ENCODE measurements around the gene SUCO. TPM values are rescaled to one million over a fixed set of nuclear protein-coding genes. Genes with fewer than 3 reads are reported as not detected.

The SUCO gene
- polyA plus RNA-seq, 1 experiment, result 5.0 TPM

DNA sequence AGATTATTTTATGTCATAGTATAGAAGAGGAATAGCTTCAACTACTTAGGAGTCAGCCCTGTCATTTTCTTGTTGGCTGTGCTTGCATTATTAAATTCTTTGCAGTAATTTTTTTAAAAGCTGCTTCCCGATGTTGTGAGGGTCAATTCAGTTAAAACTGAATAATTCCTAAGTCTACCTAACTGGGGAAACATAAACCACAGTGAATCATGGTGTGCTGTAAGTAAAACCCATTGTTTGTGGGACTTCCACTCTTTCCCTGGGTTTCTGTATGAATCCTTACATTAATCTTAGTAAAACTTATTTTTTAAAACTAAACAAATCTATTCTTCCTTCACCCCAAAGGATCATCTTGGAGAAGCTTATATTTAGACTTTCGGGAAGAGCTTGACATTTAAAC lies 4.4 kb downstream of the SUCO start:
- no peaks in the 10 kb centered on the region for H3K36me3 ChIP-seq (ENCODE audit: control insufficient read depth, insufficient read depth, low read length)
- H3K4me3 ChIP-seq (ENCODE audit: low read depth, low read length), result no peak overlapping the region
- ChIA-PET CTCF (interaction anchor here (0.8 to 1.3 kb wide), 2 partner anchors 9 to 94 kb away, joined by 3 to 4 read pairs; no protein-coding TSS in a partner anchor), POLR2A (interaction anchor here (0.6 kb wide), 1 partner anchor 1177 kb away, joined by 3 read pairs; the partner anchor contains the start of gene KLHL20)
- no peaks in the 10 kb centered on the region for H3K27me3 ChIP-seq (ENCODE audit: control insufficient read depth, insufficient read depth, low read length)
- TF ChIP-seq, protein P1, sequence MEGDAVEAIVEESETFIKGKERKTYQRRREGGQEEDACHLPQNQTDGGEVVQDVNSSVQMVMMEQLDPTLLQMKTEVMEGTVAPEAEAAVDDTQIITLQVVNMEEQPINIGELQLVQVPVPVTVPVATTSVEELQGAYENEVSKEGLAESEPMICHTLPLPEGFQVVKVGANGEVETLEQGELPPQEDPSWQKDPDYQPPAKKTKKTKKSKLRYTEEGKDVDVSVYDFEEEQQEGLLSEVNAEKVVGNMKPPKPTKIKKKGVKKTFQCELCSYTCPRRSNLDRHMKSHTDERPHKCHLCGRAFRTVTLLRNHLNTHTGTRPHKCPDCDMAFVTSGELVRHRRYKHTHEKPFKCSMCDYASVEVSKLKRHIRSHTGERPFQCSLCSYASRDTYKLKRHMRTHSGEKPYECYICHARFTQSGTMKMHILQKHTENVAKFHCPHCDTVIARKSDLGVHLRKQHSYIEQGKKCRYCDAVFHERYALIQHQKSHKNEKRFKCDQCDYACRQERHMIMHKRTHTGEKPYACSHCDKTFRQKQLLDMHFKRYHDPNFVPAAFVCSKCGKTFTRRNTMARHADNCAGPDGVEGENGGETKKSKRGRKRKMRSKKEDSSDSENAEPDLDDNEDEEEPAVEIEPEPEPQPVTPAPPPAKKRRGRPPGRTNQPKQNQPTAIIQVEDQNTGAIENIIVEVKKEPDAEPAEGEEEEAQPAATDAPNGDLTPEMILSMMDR (IDR thresholded peaks at IDR 0.05; ENCODE audit: insufficient read depth, low read depth, low read length), result no peak
- no peak for DNase-seq (ENCODE audit: low read depth)

DNA sequence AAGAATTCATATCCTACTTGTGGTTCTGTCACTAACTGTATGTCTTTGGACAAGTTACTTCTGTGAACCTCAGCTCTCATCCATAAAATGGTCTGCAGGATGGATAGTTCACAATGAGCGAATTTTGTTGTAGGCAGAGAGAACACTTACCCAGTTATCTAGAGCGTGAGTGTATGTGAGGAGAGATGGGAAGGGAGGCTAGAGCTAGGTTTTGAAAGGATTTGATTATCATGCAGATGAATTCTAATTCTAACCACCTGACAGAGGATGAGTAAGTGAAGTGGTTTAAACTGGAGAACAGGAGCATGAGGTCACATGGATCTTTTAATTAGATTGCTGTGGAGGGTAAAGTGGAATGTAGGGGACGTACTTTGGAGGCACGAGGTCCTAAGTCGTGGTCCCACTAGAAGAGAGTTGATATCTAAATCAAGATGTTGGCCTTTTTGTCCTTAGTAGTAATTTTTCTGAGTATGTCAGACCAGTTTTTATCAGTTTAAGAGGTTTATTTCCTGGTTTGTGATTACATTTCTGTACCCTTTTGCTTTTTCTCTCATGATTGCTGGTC lies 5.0 kb downstream of the SUCO start:
- no peak for DNase-seq (ENCODE audit: low read depth)
- TF ChIP-seq, protein P1 (IDR thresholded peaks at IDR 0.05; ENCODE audit: insufficient read depth, low read depth, low read length), result no peak
- no peak overlapping the region for H3K4me3 ChIP-seq (ENCODE audit: low read depth, low read length)
- H3K36me3 ChIP-seq (ENCODE audit: control insufficient read depth, insufficient read depth, low read length), result no peaks in the 10 kb centered on the region
- ChIA-PET CTCF (interaction anchor here (0.8 to 1.3 kb wide), 2 partner anchors 8 to 95 kb away, joined by 3 to 4 read pairs; no protein-coding TSS in a partner anchor), POLR2A (interaction anchor here (0.6 kb wide), 1 partner anchor 1177 kb away, joined by 3 read pairs; the partner anchor contains the start of gene KLHL20)
- no peaks in the 10 kb centered on the region for H3K27me3 ChIP-seq (ENCODE audit: control insufficient read depth, insufficient read depth, low read length)

DNA sequence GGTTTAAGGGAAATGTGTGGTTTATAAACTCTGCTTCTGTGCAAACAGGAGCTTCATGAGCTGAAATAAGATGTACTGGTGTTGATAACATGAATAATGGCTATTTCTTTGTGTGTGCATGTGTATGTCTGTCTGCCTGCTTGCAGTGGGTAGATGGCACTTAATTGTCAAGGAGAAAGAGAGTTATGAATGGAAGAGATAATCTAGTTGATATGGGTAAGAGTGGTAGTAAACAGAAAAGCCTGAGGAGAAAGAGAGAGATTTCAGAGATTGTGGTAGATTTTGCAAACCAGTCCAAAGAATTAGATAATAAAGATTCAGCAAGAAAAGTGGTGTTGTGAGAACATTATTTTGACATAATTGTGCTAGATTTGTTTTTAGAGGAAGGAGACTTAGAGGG lies 7.7 kb downstream of the SUCO start:
- ChIA-PET CTCF (no interaction called here), POLR2A (no interaction called here)
- TF ChIP-seq, protein P1 (IDR thresholded peaks at IDR 0.05; ENCODE audit: insufficient read depth, low read depth, low read length), result no peak
- no peak overlapping the region for H3K4me3 ChIP-seq (ENCODE audit: low read depth, low read length)
- no peak for DNase-seq (ENCODE audit: low read depth)
- no peaks in the 10 kb centered on the region for H3K36me3 ChIP-seq (ENCODE audit: control insufficient read depth, insufficient read depth, low read length)
- H3K27me3 ChIP-seq (ENCODE audit: control insufficient read depth, insufficient read depth, low read length), result no peaks in the 10 kb centered on the region

DNA sequence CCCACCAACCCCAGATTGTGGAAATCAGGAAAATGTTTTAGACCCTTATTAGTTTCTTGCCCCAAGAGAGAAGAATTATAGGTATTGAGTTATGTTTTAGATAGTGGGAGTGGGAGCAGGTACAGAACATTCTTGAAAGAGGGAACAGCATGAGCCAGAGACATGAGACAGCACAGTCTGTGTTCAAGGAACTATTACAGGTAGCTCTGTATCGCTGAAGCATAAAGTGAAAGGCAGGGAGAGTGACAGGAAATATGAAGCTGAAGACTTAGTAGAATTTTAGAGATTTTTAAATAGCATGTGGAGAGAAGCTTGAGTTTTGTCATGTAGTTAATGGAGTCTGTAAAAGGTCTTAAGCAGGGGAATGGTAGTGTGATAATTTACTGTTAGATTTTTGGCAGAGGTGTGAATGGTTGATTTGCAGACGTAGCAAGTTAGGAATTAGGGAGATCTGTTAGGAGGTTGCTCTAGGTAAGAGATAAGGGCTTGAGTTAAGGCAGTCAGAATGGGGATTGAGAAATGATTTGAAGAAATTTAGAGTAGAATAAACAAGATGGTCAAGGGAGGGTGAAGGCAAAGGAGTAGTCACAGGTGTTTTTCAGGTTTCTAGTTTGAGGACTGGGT lies 11.6 kb downstream of the SUCO start:
- POLR2A ChIA-PET, result no interaction called here
- H3K27me3 ChIP-seq (ENCODE audit: control insufficient read depth, insufficient read depth, low read length), result no peaks in the 10 kb centered on the region
- CTCF ChIA-PET, result no interaction called here
- TF ChIP-seq, protein P1 (IDR thresholded peaks at IDR 0.05; ENCODE audit: insufficient read depth, low read depth, low read length), result no peak
- no peak for DNase-seq (ENCODE audit: low read depth)
- H3K4me3 ChIP-seq (ENCODE audit: low read depth, low read length), result no peak overlapping the region
- H3K36me3 ChIP-seq (ENCODE audit: control insufficient read depth, insufficient read depth, low read length), result no peaks in the 10 kb centered on the region

DNA sequence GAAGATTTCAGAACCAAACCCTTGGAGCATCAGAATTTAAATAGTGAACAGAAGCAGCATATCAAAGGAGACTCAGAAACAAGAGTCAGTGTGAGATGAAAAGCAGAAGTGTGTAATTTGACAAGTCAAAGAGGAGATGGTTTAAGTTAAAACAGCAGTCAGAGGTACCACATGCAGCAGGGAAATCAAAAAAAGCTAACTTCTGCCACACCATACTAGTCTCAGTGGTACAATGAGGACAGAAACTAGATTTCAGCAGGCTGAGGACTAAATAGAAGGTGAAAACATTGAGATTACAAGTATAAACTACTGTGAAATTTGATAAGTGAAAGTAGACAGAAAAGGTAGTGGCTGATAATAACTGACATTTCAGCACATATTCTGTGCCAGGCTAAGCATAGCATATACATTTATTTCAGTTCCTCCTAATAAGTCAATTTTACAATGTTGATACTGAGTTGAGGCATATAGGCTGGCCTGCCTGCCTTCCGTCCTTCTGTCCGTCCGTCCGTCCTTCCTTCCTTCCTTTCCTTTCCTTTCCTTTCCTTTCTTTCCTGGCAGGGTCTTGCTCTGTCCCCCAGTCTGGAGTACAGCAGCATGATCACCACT lies 12.6 kb downstream of the SUCO start:
- TF ChIP-seq, protein P1 (IDR thresholded peaks at IDR 0.05; ENCODE audit: insufficient read depth, low read depth, low read length), result no peak
- POLR2A ChIA-PET, result interaction anchor here (0.6 kb wide), 1 partner anchor 174 kb away, joined by 5 read pairs; no protein-coding TSS in a partner anchor
- H3K36me3 ChIP-seq (ENCODE audit: control insufficient read depth, insufficient read depth, low read length), result no peaks in the 10 kb centered on the region
- DNase-seq (ENCODE audit: low read depth), result no peak
- H3K27me3 ChIP-seq (ENCODE audit: control insufficient read depth, insufficient read depth, low read length), result no peaks in the 10 kb centered on the region
- H3K4me3 ChIP-seq (ENCODE audit: low read depth, low read length), result no peak overlapping the region
- CTCF ChIA-PET, result interaction anchor here (1.3 kb wide), 1 partner anchor 8 kb away, joined by 4 read pairs; no protein-coding TSS in a partner anchor
